Left kidney (tissue), 2 donors: ENCODE measurements around the gene PARVG. TPM values are rescaled to one million over a fixed set of nuclear protein-coding genes. Genes with fewer than 3 reads are reported as not detected.

Source experiments
- DNase-seq: peaks from one replicate; pipeline ENCODE4 v3.0.0-alpha.2; 2013
- polyA plus RNA-seq: library from polyadenylated mRNA; unstranded; fragments of 120-200 nt; gene quantifications from one replicate; pipeline ENCODE4 v1.2.1, GENCODE V29; 2013; ENCODE audit not compliant: insufficient read length

PARVG gene
- polyA plus RNA-seq, 1 donor: 2.0 TPM

DNA sequence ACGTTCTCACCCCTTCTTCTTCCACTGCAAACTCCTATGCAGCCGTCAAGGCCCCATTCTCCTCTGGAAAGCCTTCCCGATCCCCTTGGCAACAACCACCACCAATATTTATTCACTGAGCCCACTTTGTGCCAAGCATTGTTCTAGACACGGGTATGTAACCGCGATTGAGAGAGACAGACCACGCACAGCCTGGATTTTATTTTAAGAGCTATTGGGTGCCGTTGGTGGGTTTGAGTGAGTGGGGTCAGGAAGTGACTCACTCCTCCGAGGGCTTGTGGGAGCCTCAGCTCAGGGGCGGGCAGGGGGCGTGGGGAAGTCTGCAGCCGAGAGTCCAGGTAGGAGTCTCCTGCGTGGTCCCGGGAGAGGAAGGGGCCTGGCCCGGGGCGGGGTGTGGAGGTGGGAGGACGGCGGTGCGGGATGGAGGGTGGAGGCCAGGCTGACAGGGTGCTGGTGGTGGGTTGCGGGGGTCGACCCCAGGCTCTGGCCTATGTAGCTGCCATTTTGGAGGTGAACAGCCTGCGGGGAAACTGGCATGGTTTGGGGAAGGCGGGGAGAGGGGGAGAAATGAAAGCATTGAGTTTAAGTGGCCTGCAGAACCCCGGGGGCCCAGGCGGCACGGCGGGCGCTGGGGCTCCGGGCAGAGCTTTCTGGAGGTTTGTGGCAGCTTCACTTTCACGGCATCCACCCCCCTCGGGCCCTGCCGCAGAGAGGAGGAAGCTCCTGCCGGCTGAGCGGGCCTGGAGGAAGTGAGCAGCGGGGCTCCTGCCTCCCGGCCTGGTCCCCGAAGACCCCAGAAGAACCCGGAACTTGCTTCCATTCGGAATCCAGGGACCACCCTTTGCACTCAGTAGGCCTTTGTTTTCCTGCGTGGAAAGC is 547 bp downstream of the PARVG start:
- no peak for DNase-seq

DNA sequence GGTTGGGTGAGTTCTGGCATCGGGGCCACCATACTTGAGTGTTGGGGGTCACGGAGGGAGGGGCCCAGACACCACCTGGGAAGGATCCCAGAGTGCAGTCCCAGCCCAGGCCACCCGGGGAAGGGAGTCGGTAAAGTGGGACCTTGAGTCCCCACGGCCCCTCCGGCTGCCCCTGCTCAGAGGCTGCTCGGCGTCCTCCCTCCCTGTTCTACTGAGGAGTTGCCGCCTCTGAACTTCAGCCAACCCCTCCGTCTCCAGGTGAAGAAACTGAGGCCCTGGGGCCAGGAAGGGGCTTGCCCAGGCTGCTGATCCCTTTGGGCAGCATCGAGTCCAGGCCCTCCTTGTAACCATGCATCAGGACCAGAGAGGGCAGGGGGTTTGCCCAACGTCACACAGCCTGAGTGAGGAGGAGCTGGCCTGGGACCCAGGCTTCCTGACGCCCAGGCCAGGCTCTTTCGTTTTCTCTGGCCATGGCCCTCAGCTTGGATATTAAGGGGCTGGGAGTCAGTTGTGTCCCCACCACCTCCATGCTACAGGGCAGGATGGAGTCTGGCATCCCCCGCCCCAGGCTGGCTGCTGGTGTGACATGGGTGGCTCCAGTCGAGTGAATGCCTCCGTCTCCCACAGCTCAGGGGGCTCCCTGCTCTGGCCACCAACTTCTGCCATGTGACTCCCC is 1.3 kb downstream of the PARVG start:
- DNase-seq: no peak

DNA sequence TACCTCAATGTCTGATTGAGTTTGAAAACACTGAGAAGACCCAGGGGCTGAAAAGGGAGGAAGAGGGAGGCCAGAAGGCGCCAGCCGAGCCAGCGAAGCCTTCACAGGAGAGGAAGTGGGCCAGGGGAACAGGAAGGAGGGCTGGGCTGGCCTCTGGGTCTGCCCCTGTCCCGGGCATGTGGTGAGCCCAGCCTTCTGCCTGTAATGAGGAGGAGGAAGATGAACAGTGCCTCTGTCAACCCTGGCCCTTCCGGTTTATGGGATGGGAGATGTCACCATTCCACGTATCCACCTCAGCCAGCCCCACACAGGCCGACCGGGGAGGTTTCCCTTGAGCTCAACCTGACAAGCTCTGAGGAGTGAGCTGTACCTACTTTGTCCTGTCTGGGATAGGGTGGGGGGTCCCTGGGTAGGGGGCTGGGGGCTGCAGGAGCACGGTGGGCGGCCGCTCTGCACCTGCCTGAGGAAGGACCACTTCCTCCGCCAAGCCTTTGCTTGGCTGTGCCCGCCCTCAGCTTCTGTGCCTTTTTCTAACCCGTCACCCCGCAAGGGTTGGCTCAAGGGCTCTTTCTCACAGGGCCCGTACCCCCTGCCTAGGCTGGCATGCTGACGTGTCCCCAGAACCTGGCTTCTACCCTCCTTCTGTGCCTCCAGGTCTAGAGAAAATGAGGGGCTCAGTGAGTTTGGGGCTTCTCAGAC is 2.0 kb downstream of the PARVG start:
- no peak for DNase-seq

DNA sequence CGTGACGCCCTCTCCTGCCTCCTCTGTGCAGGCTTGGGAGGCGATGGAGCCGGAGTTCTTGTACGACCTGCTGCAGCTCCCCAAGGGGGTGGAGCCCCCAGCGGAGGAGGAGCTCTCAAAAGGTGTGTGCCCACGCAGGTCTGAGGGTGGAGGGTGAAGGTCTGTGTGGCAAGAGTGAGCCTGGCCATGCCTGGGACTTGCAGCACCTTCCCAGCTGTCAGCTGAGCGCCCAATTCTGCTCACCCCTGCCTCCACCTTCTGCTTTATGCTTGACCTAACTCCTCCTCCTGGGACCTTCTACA is 2.5 kb downstream of the PARVG start:
- no peak for DNase-seq

DNA sequence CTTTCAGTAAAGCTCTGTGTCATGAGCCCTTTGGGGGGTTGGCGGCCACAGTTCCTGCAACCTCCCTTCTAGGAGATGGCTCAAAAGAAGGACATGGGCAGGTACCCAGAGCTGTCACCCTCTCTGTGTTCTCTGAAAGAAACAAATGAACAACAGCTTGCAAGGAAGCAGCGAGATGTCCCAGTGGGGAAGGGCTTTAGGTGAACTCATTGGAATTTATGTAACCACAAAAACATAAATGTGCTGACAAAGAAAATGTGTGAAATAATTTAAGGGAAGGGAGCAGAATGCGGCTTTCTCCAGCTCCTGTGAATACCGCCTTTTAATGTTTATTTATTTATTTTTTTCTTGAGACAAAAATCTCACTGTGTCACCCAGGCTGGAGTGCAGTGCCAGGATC is 3.3 kb downstream of the PARVG start:
- no peak for DNase-seq

DNA sequence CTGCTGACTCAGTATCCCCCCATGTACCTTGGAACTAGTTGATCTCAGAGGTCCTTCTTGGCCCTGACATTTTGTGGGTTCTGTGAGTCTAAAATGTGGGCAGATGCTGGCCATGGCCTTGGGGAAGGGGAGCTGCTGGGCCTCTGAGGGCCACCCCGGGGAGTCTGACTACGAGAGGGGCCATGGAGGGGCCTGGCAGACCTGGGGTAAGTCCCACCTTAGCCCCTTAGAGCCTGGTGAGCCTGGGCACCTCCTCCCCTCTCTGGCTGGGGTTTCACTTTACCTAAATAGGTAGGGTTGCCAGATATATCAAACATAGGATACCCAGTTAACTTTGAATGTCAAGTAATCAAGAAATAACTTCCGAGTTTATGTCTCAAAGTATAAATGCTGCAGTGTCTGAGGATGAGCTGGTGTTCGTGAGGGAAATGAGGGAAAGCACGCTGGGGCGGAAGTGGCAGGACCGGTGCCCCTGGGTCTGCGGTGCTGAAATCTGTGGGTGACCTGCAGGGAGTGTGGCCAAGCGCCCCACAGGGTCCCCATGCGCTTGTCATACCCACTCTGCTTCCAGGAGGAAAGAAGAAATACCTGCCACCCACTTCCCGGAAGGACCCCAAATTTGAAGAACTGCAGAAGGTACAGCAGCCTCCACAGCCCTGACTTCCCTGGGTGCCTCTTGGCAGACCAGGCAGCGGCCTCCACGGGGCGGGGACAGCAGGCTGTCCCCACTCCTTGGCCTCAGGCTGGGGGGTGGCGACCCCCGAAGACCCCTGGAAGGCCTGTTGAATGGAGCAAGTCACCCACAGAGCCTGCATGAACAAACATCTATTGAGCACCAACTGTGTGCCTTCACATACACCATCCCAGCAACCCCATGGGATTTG is 4.8 kb downstream of the PARVG start:
- DNase-seq: no peak

DNA sequence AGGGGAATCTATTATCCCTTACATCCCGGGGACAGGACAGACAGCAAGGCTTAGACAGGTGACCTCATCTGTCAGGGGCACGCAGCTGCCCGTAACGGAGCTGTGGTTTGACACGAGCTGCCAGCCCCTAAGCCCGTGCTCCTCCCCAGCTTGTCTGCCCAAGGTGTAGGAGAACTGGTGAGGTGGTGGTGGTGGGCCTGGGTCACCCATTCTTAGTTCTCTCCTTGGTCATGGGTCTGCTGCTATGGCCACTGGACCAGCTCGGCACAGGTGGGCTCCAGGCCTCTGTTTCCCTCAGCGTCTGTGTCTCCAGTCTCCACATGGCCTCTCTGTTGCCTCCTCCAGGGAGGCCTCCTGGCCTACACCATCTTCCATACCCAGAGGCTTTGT is 5.4 kb downstream of the PARVG start:
- no peak for DNase-seq

DNA sequence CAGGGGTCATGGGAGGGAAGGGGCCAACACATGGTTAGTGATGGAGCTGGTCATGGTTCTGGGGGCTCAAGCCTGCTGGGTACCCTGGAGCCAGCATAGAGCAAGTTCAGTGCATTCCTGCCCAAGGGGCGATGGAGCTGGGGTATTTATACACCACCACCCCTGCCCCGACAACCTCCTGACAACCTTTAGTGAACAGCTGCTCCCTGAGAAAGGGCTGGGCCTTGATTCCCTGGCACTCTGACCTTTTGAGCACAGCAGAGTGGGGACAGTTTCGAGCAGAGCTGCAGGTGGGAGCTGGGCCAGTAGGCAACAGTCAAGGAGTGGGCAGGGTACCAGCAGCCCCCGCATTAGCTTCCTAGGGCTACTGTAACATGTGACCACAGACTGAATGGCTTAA is 6.0 kb downstream of the PARVG start:
- DNase-seq: no peak

DNA sequence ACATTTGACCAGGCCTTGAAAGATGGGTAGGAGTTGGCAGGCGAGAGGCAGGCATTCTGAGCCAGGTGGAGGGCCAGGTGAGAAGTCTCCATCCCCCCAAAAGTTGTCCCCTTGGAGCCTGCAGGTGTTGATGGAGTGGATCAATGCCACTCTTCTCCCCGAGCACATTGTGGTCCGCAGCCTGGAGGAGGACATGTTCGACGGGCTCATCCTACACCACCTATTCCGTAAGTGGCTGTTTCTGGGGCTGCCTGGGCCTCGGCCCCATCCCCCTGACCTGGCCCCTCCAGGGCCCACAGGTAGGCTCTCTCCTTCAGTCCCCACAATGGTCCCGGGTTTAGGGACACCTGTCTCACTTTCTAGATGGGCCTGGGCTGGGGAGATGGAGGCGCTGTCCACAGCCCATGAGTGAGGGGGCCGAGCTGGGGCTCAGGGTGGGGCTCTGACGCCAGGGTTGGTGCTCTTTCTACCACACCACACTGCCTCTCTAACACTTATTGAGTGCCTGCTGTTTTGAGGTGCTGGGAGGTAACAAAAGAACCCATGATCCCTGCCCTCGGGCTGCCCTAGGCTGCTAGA is 7.0 kb downstream of the PARVG start:
- DNase-seq: no peak

DNA sequence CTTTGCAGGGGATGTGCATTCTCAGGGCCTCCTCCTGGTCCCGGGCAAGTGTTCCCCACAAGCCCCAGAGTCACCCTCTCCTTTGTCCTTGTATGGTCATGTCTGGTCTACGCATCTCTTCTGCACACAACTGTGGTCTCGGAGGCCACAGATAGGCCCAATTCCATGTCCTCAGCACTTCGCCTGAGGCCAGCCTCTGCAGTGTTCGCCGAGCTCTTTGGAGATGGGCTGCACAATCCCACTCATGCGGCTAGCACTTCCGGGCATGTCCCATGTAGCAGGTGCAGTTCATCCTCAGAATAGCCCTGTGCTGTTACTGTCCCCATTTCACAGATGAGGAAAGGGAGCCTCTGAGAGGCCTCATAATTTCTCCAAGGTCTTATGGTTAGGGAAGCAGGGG is 7.6 kb downstream of the PARVG start:
- DNase-seq: no peak

DNA sequence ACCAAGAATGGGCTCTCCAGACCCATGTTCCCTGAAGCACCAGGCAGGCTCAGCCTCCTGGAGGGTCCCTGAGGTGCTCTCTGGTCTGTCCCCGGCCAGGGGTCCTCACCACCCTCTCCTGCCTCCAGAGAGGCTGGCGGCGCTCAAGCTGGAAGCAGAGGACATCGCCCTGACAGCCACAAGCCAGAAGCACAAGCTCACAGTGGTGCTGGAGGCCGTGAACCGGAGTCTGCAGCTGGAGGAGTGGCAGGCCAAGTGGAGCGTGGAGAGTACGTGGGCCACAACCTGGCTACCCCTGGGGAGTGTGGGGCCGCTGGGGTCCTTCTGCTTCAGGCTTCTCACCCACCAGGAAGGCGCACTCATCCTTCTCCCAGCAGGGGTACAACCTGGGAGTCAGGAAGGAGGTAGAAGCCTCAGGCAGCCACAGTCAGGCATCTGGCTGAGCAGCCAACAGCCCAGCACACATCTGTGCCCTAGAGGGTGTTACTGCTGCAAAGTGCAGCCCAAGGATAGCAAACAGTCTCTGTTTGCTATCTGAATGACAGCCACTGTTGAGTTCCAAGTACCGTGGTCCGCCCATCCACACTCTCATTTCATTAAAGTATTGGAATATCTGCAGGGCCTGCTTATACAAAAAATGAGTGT is 8.4 kb downstream of the PARVG start:
- no peak for DNase-seq

DNA sequence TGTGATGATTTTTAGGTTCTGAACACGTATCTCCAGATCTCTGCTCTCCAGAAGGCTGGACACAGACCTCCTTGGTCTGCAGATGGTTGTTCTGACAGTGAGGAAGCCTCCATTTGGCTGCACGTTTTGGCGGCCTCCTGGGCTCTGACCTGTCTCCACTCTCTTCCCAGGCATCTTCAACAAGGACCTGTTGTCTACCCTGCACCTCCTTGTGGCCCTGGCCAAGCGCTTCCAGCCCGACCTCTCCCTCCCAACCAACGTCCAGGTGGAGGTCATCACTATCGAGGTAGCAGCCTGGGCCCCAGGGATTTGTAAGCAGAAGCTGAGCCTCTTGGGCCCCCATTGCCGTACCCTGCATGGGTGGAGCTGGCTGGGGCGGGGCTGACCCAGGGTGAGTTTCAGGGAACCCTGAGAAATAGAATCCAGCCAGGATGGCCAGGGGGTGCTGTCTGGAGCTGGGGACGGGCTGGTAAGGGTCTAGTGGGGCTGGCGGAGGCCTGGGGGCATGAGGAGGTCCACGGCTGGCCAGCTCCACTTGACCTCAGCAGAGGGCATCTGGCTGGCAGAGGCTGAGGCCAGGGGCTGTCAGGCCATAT is 9.8 kb downstream of the PARVG start:
- no peak for DNase-seq

DNA sequence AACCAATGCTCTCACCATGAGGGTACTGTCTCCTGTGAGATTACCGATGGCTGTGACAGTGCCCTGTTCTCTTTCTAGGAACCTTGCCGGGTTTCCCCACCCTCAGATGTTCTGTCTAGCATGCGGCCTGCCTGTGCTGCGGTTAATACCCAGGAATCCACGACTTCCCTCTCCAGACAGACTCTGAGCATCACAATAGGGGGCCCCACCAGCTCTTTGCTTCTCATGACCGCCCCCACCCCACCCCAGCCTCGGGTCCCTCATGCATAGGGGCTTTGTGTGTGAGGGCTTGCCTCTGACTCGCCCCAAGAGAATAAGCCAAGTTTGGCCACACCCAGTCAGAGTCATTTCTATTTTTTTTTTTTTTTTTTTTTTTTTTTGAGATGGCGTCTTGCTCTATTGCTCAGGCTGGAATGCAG is 10.3 kb downstream of the PARVG start:
- no peak for DNase-seq

DNA sequence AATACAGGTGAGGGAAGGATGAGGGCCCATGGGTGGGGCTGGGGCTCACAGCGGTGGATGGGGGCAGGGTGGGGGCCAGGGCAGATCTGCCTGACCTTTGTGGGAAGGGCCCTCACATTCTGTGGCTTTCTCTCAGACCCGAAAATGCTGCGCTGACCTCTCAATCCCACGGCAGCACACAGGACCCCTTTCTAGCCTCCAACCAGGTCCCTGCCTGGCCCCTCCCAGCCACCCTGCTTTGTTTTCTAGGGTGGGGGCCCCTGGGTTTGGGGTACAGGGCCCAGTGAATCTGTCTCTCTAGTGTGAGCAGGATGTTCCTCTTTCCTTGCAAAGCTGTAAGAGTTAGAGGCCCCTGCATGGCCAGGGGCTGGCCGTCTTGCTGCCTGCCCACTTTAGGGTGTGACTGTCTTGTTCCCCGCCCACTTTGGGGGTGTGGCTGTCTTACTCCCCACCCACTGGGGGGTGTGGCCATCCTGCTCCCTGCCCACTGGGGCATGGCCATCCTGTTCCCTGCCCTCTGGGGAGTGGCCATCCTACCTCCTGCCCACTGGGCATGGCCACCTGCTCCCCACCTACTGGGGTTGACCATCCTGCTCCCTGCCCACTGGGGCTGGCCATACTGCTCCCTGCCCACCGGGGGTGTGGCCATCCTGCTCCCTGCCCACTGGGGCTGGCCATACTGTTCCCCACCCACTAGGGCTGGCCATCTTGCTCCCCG is 11.5 kb downstream of the PARVG start:
- no peak for DNase-seq

DNA sequence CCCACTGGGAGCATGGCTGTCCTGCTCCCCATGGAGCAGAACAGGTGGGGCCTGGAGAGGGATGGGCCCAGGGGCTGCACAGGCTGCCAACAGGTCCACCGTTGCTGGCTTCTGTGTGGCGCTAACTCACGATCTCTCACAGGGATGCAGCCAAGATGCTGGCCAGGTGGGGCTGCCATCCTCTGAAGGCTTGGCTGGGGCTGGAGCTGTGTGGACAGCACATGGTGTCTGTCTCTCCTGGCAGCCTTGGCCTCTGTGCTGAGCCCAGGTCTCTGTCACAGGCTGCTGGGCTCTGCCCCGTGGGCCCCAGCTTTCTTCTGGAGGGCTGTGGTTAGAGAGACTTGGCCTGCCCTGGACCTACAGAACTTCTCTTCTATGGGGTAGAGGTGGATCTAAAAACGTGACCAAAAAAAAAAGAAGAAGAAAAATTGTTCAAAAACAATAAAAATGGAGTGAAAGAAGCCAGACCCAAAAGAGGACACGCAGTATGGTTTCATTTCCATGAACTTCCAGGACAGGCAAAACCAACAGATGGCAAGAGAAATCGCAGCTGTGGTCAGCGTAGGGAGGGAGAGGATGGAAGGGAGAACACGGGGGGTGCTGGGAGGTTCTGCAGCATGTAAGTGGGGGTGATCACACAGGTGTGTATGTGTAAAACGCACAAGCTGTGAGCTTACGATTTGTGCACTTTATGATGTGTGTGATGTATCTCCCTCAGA is 12.2 kb downstream of the PARVG start:
- no peak for DNase-seq

DNA sequence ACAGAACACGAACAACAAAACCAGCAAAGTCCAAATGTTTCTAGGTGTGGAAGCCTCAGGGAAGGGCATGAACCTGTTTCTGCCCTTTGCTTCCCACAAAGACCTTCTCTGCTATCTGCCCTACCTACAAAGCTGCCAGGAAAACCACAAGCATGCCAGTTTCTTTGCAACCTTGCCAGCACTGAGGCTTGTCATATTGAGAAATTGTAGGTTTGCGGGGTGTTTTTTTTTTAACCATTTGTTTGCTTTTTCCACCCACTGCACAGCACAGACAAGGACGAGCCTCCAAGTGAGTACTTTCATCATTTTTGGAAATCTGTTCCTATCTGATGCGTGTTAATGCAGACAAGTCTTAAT is 12.8 kb downstream of the PARVG start:
- no peak for DNase-seq

DNA sequence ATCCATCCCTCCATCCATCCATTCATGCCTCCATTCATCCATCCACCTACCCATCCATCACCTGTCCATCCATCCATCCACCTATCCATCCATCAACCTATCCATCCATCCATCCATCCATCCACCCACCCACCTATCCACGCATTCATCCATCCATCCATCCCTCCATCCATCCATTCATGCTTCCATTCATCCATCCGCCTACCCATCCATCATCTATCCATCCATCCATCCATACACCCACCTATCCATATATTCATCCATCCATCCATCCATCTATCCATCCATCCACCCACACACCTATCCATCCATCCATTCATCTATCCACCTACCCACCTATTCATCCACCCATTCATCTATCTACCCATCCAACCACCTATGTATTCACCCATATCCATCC is 13.8 kb downstream of the PARVG start:
- no peak for DNase-seq

DNA sequence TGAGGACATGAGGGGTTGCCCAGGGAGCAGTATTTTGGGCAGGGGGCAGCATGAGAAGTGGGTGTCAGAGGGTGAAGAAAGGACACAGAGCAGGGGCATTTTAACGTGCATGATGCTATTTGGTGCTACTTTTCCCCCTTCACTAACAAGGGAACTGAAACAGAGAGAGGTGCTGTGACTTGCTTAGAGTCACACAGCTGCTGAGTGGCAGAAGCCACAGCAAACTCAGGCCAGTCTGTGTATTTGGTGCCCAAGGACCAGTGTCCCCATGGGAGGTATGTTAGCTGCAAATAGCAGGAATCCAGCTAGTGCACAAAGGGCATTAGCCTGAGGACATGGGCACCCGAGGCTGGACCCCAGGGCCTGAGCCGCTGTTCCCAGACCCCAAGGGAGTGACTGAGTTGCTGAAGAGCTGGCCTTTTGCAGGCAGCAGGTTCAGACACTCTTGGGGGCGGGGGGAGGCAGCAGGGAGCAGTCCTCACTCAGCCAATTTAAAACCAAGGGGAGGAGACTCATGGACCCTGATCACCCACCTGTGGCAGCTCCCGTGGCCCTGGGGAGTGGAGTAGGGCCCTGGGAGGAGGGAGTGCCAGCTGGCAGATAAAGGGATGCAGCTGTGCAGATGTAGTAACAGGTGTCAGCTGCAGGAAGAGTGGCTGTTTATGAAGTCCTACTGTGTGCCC is 14.6 kb downstream of the PARVG start:
- DNase-seq: no peak

DNA sequence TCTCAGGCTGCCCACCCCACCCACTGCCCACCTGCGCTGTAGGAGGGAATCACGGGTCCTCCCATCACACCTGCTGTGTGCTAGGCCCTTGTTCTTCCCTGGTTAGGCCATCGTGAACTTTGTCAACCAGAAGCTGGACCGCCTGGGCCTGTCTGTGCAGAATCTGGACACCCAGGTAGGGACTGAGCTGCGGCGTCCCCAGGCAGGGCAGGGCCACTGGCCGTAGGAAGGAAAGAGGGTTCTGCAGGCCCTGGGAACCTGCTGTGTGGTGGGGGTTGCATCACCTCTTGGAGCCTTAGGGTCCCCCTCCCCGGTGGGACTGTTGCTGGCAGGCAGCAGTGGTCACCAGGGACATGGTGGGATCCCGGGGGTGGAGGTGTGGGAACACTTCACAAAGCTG is 15.5 kb downstream of the PARVG start:
- DNase-seq: no peak
